GM12872 (cell line): ENCODE measurements around the gene ARL5C.

Experiments
- TF ChIP-seq, protein P1 (sequence below): IDR thresholded peaks from 3 replicates; pipeline ENCODE4 v1.5.1; 2011; ENCODE audit warnings: low read depth, mild to moderate bottlenecking, low read length, moderate library complexity; ENCODE audit not compliant: insufficient read depth

ARL5C gene

DNA sequence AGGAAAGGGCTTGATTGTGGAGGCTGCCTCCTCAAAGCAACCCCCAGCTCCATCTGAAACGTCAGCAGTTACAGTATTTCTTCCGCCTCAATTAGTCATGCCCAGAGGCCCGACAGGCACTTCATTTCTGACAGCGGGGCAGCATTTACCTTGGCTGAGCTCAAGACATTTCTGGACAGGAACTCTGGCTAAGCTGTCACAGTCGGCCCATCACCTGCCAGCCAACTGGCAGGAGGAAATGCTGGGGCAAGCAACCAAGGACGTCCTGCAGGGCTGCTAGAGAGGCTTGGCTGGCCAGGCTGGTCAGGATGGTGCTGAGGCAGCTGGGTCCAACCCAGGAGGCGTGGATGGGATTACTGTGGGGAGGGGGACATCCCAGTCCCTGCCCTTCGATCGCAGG lies 42.3 kb downstream of the ARL5C start:
- TF ChIP-seq, protein P1, sequence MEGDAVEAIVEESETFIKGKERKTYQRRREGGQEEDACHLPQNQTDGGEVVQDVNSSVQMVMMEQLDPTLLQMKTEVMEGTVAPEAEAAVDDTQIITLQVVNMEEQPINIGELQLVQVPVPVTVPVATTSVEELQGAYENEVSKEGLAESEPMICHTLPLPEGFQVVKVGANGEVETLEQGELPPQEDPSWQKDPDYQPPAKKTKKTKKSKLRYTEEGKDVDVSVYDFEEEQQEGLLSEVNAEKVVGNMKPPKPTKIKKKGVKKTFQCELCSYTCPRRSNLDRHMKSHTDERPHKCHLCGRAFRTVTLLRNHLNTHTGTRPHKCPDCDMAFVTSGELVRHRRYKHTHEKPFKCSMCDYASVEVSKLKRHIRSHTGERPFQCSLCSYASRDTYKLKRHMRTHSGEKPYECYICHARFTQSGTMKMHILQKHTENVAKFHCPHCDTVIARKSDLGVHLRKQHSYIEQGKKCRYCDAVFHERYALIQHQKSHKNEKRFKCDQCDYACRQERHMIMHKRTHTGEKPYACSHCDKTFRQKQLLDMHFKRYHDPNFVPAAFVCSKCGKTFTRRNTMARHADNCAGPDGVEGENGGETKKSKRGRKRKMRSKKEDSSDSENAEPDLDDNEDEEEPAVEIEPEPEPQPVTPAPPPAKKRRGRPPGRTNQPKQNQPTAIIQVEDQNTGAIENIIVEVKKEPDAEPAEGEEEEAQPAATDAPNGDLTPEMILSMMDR: no peak

DNA sequence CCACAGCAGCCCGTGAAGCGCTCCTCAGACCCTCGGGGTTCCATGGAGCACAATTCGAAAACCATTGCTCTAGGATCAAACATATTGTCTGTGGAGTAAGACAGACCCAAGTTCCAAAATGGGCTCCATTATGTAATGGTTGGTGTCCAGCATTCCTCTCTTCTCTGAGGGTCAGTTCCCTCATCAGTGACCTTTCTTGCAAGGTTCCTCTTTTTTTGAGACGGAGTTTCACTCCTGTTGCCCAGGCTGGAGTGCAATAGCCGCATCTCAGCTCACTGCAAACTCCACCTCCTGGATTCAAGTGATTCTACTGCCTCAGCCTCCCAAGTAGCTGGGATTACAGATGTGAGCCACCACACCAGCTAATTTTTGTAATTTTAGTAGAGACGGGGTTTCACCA lies 43.0 kb downstream of the ARL5C start:
- TF ChIP-seq, protein P1: no peak

DNA sequence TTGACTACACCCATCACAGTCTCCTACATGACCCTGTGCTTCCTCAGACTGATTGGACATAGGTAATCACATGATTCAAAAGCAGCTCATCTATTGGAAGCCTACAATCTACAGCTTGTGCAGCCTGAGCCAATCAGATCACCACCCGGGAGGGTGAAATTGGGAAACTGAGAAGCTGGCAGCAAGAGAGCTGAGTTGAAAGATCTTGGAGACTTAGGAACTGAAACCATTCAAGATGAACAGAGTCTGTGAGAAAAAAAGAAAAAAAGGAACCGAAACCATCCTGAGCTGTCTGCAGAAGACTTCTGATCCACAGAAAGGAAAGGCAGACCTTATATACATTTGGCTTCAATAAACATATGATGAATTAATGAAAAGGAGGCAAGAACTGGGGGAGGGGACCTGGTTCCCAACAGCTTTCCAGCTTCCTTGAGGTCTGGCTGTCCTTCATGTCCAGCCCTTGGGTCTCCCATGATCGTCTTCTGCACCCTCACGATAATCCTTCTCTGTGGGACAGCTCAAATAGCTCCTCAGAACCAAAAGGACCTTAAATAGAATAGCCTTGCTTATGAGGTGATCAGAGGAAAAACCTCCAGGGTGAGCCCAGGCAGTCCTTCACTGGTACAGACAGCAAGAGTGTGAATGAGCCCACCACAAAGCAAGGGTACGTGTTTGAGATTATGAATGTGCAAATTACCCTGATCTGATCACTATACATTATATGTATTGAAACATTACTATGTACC lies 47.1 kb downstream of the ARL5C start:
- TF ChIP-seq, protein P1: no peak

DNA sequence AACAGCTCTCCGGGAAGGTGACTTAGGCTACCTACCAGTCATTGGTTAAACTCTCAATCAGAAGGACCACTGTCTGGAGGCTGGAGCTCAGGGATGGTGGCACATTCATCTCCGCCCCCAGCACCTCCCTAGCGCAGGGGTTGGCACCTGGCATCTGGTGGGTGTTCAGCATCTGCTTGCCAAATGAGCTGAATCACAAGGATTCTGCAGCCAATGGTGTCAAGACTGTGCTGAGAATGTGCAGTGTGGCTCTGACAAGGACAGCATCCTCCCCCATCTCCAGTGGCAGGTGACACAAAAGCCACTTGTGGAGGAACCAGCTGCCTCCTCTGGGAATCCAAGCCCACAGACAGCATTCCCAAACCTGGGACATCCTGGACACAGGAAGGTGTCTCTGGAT lies 49.7 kb downstream of the ARL5C start:
- TF ChIP-seq, protein P1: no peak

DNA sequence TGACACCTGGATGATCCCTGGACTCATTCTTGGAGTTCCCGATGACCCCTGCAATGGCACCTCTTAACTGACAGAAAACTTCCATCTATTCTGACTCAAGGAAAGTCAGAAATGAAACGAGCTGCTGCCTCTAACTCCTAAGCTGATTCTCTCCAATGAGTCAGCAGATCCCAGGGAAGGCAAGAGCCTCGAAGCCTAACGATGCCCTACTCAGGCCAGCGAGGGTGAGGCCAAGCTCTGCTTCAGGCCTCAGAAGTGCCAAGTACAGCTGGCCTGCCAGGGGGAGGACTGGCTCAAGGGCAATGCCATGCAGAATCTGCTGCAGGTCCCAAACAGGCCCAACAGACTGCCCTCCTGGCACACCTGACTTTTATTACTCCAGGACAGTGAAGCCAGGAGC lies 50.8 kb downstream of the ARL5C start:
- TF ChIP-seq, protein P1: no peak

DNA sequence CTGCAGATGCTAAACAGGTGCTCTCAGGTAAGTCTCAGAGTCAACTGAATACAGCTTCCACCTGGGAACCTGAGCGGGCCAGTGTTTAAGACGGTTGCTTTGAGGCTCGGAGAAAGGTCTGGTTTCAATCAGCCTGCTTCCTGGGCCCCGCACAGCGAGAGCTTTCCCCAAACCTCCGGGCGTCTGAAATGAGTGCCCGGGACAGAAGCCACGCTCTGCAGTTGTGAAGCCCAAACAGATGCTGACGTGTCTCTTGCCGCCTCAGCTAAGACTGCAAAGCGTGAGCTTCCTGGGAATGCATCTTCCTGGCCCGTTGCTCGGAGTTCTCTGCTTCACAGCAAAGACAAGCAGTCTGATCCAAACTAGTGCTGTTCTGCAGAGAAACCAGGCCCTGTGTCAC lies 51.2 kb downstream of the ARL5C start:
- TF ChIP-seq, protein P1: no peak

DNA sequence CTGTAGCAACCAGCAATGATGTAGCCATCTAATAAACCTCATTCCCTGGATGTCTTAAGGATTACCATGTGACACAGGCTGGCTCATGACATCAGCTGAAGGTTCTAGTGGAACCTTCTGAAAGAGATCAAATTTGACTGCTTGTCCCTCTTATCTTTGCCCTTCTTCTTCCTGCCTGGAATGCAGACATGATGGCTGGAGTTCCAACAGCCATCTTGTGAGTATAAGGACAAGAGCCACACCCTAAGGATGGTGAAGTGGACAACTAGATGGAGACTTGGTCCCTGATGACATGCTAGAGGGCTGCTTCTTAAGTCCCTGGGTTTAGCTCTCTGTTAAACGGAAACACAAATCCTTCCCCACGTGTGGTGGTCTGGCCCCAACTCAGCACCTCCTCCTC lies 52.1 kb downstream of the ARL5C start:
- TF ChIP-seq, protein P1: no peak
